Measurements from ENCODE around the gene FREM2. TPM values are rescaled to one million over a fixed set of nuclear protein-coding genes. Genes with fewer than 3 reads are reported as not detected.

Gene FREM2
- total and polyA plus RNA-seq, 2 donors (not counting 3 experiments of a cell fraction or from before 2014, with no cell fraction given): under 0.01 TPM; not detected in 1

- no peak overlapping the region for H3K4me2 ChIP-seq (ENCODE audit: insufficient read depth, low read length)
- no peaks in the 10 kb centered on the region for H4K20me1 ChIP-seq (replicated peaks; ENCODE audit: control insufficient read depth, extremely low read depth, insufficient read depth, low read length)
- no peaks in the 10 kb centered on the region for H3K36me3 ChIP-seq (ENCODE audit: control insufficient read depth in 2 of 2, extremely low read depth in 1 of 2, insufficient read depth in 2 of 2, low read length in 2 of 2)
- H2AFZ ChIP-seq (ENCODE audit: low read depth, low read length): no peak overlapping the region
- no TSS peak for BruUV-seq (replicated peaks)
- no peaks in the 10 kb centered on the region for H3K27me3 ChIP-seq (ENCODE audit: control insufficient read depth in 2 of 2, insufficient read depth in 2 of 2, low read length in 2 of 2)
- DNase-seq (ENCODE audit: low read depth, low spot score): no peak
- no peak overlapping the region for H3K27ac ChIP-seq (ENCODE audit: insufficient read depth, low read depth, low read length)
- intact Hi-C loops (cut with micrococcal nuclease): no loop called here
- CTCF ChIA-PET: no interaction called here
- no peaks in the 10 kb centered on the region for H3K9me3 ChIP-seq (replicated peaks; ENCODE audit: control insufficient read depth, insufficient read depth, low read length)
- no peaks in the 10 kb centered on the region for H3K4me1 ChIP-seq (ENCODE audit: control insufficient read depth, extremely low read depth, insufficient read depth, low read length)
- FAIRE-seq: no peak
- no peaks in the 10 kb centered on the region for H3K9me1 ChIP-seq (replicated peaks; ENCODE audit: control insufficient read depth, extremely low read depth, insufficient read depth, low read length)
- H3K79me2 ChIP-seq (ENCODE audit: control insufficient read depth, insufficient read depth, low read length): no peaks in the 10 kb centered on the region
- H3K9ac ChIP-seq (replicated peaks; ENCODE audit: extremely low read depth, insufficient read depth, low read length): no peak overlapping the region
- dilution Hi-C loops (cut with MboI; ENCODE audit: extremely low pct_ligation_motif_present, low sequenced_read_pairs): no loop called here
- TF ChIP-seq GATA2 (IDR thresholded peaks at IDR 0.05; ENCODE audit: insufficient read depth, insufficient read length, low read depth, low read length) (no peak), JUN (IDR thresholded peaks at IDR 0.05; ENCODE audit: borderline replicate concordance, insufficient read depth, insufficient read length, low read depth) (no peak), MAX (IDR thresholded peaks at IDR 0.05; ENCODE audit: insufficient read depth, insufficient read length) (no peak), POLR2AphosphoS5 (IDR thresholded peaks at IDR 0.05; ENCODE audit: insufficient read depth, low read depth, low read length) (no peak), EZH2 (IDR thresholded peaks at IDR 0.05; ENCODE audit: borderline replicate concordance, low read depth, low read length, severe bottlenecking) (no peak), POLR2A (IDR thresholded peaks at IDR 0.05; ENCODE audit: low read depth, low read length) (no peak), FOS (IDR thresholded peaks at IDR 0.05; ENCODE audit: borderline replicate concordance, insufficient read depth, low read length) (no peak), MYC (IDR thresholded peaks at IDR 0.05; ENCODE audit: low read depth, low read length) (no peak)
- TF ChIP-seq, protein P1, sequence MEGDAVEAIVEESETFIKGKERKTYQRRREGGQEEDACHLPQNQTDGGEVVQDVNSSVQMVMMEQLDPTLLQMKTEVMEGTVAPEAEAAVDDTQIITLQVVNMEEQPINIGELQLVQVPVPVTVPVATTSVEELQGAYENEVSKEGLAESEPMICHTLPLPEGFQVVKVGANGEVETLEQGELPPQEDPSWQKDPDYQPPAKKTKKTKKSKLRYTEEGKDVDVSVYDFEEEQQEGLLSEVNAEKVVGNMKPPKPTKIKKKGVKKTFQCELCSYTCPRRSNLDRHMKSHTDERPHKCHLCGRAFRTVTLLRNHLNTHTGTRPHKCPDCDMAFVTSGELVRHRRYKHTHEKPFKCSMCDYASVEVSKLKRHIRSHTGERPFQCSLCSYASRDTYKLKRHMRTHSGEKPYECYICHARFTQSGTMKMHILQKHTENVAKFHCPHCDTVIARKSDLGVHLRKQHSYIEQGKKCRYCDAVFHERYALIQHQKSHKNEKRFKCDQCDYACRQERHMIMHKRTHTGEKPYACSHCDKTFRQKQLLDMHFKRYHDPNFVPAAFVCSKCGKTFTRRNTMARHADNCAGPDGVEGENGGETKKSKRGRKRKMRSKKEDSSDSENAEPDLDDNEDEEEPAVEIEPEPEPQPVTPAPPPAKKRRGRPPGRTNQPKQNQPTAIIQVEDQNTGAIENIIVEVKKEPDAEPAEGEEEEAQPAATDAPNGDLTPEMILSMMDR (IDR thresholded peaks at IDR 0.05; ENCODE audit: extremely low read depth in 1 of 2, insufficient read depth in 1 of 2, low read depth in 1 of 2, low read length in 2 of 2): no peak
- H3K4me3 ChIP-seq (replicated peaks in 1 of 3; ENCODE audit: insufficient read depth in 1 of 3, low read depth in 1 of 3, low read length in 3 of 3): no peak overlapping the region
- POLR2A ChIA-PET: interaction anchor here (0.6 kb wide), 1 partner anchor 524 kb away, joined by 3 read pairs; no protein-coding TSS in a partner anchor
These were observed 38.0 kb upstream of the FREM2 start for GRCh38 chr13:38648912-38649311.

Data from endothelial cell of umbilical vein (primary cell).